GM12878 (cell line): ENCODE measurements around the gene PCYOX1L. TPM values are rescaled to one million over a fixed set of nuclear protein-coding genes. Genes with fewer than 3 reads are reported as not detected.

Experiments
- ATAC-seq: fragments of 200-7000 bp; cut with Tn5 transposase; 3 replicates; pipeline ENCODE4 v1.9.1; 2020; ENCODE audit warnings: mild to moderate bottlenecking, moderate library complexity
- BruUV-seq: library from RNA; stranded (reverse); fragments of 400-500 nt; replicated peaks from 2 replicates; lab custom pipeline; 2021; lab: Mats Ljungman, UMichigan
- CTCF ChIA-PET: fragments of 300-600 bp; sonication (Branson Sonifier 250); formaldehyde crosslinking; extraction: SDS; loops from one replicate; lab custom pipeline; 2021; ENCODE audit warnings: inconsistent platforms; lab: Yijun Ruan, JAX
- POLR2A ChIA-PET: fragments of 350-600 bp; formaldehyde crosslinking; extraction: SDS; loops from one replicate; lab custom pipeline; 2021; ENCODE audit warnings: inconsistent platforms; lab: Charles Lee
- RAD21 ChIA-PET: fragments of 300-600 bp; sonication (Branson Sonifier 250); formaldehyde crosslinking; loops from one replicate; lab custom pipeline; 2023; ENCODE audit warnings: antibody characterized with exemption; ENCODE audit not compliant: unreplicated experiment; lab: Charles Lee
- SMC1A ChIA-PET: fragments of 300-600 bp; sonication (Branson Sonifier 250); formaldehyde crosslinking; loops from one replicate; lab custom pipeline; 2023; ENCODE audit not compliant: unreplicated experiment, uncharacterized antibody; lab: Charles Lee
- DNase-seq: peaks from one replicate; pipeline ENCODE4 v3.0.0-alpha.2; 2011; ENCODE audit warnings: low read depth, low spot score
- FAIRE-seq: peaks from 3 replicates; lab custom pipeline; 2011; peaks lifted over from hg19 to GRCh38; lab: Jason Lieb, UNC
- H2AFZ ChIP-seq: 2 replicates; pipeline ENCODE4 v1.6.0; 2011; ENCODE audit warnings: low read depth, low read length, control low read depth; ENCODE audit not compliant: control insufficient read depth
- H3K27ac ChIP-seq: 2 replicates; pipeline ENCODE4 v1.5.1; 2011; ENCODE audit warnings: control low read depth; ENCODE audit not compliant: control insufficient read depth, insufficient read depth
- H3K27me3 ChIP-seq, 2 experiments: replicated peaks in 1 of 2; 2 replicates each; pipeline versions ENCODE4 v1.6.0 to v1.6.1; 2011; ENCODE audit warnings: low read length in 1 of 2; ENCODE audit not compliant: control insufficient read depth in 2 of 2, insufficient read depth in 2 of 2
- H3K36me3 ChIP-seq, 2 experiments: 2 replicates each; pipeline ENCODE4 v1.5.1; 2011; ENCODE audit warnings: low read length in 1 of 2; ENCODE audit not compliant: control insufficient read depth in 2 of 2, insufficient read depth in 2 of 2
- H3K4me1 ChIP-seq: 2 replicates; pipeline ENCODE4 v1.6.1; 2011; ENCODE audit warnings: mild to moderate bottlenecking, low read length, moderate library complexity, mixed read lengths; ENCODE audit not compliant: control insufficient read depth, insufficient read depth
- H3K4me2 ChIP-seq: 2 replicates; pipeline ENCODE4 v1.6.0; 2011; ENCODE audit warnings: control low read depth; ENCODE audit not compliant: control insufficient read depth, insufficient read depth
- H3K4me3 ChIP-seq: fragments of 200-600 bp; sonication (generic); 2 replicates; pipeline ENCODE4 v1.5.1; 2016
- H3K79me2 ChIP-seq: 2 replicates; pipeline ENCODE4 v1.6.0; 2011; ENCODE audit warnings: low read length; ENCODE audit not compliant: control insufficient read depth, insufficient read depth
- H3K9ac ChIP-seq: 2 replicates; pipeline ENCODE4 v1.8.0; 2011; ENCODE audit warnings: low read length, control low read depth, mixed read lengths; ENCODE audit not compliant: control insufficient read depth, insufficient read depth
- H3K9me3 ChIP-seq: replicated peaks from 3 replicates; pipeline ENCODE4 v1.5.1; 2011; ENCODE audit warnings: mild to moderate bottlenecking, low read length; ENCODE audit not compliant: control insufficient read depth, insufficient read depth
- H4K20me1 ChIP-seq: 2 replicates; pipeline ENCODE4 v1.6.0; 2011; ENCODE audit not compliant: control insufficient read depth, insufficient read depth
- BCLAF1 ChIP-seq: fragments of 450-650 bp; IDR thresholded peaks from 2 replicates; pipeline ENCODE4 v1.6.1; 2017; ENCODE audit warnings: antibody characterized with exemption, mild to moderate bottlenecking, moderate library complexity
- CBX3 ChIP-seq: fragments of 200-600 bp; sonication (generic); IDR thresholded peaks from 2 replicates; pipeline ENCODE4 v1.6.1; 2016; ENCODE audit warnings: low read depth, borderline replicate concordance
- CHD1 ChIP-seq: IDR thresholded peaks from 2 replicates; pipeline ENCODE4 v1.6.1; 2012; ENCODE audit warnings: low read depth, low read length, improper control_type of control experiment
- FOXM1 ChIP-seq: IDR thresholded peaks from 2 replicates; pipeline ENCODE4 v1.6.1; 2012; ENCODE audit warnings: low read depth, mild to moderate bottlenecking, inconsistent platforms, low read length, moderate library complexity
- MEF2A ChIP-seq: IDR thresholded peaks from 2 replicates; pipeline ENCODE4 v1.6.1; 2011; ENCODE audit warnings: low read depth, mild to moderate bottlenecking, low read length, moderate library complexity; ENCODE audit not compliant: insufficient read depth
- ZBTB11 ChIP-seq: fragments of 450-650 bp; formaldehyde crosslinking; IDR thresholded peaks from 2 replicates; pipeline ENCODE4 v1.5.0; 2022; ENCODE audit warnings: mild to moderate bottlenecking, missing genetic modification characterization
- WGBS: methylation state at CpG from one replicate; pipeline ENCODE4 v1.1.6; 2016; ENCODE audit warnings: low lambda C conversion rate; ENCODE audit not compliant: insufficient replicate concordance, insufficient coverage; ENCODE audit errors: missing lambda C conversion rate; 5-methylcytosine and 5-hydroxymethylcytosine counted together
- in situ Hi-C: fragments of 300-500 bp; cut with MboI; formaldehyde crosslinking; loops from 9 replicates; pipeline ENCODE4 v1.14.3; 2018; ENCODE audit warnings: mixed read lengths
- intact Hi-C: fragments of 100-400 bp; cut with micrococcal nuclease; formaldehyde crosslinking; loops from one replicate; pipeline ENCODE4 v1.14.2; 2022; ENCODE audit not compliant: unreplicated experiment
- polyA plus RNA-seq, 11 experiments: library from polyadenylated mRNA; depleted of rRNA in 4 of 11; unstranded in 6 of 11; stranded (reverse) in 5 of 11; fragments of >200 nt; fragmentation: Nextera tagmentation in 4 of 11; fragmentation: Illumina TruSeq in 1 of 11; extraction: Ambion mirVana in 4 of 11; extraction: Trizol in 1 of 11; gene quantifications; 1 replicate in 1 of 11; 2 replicates in 10 of 11; pipeline versions ENCODE4 v1.2.1 to v1.2.3, GENCODE V29; 2011 to 2016; ENCODE audit warnings: inconsistent platforms in 2 of 11, missing spikeins in 2 of 11, low read depth in 1 of 11
- total RNA-seq, 4 experiments: library from RNA; depleted of rRNA in 3 of 4; stranded (reverse); fragments of >200 nt in 3 of 4; fragmentation: Illumina TruSeq in 1 of 4; extraction: Trizol in 1 of 4; gene quantifications; 2 replicates each; pipeline versions ENCODE4 v1.2.1 to v1.2.3, GENCODE V29; 2013 to 2021

Gene PCYOX1L
- total and polyA plus RNA-seq, 10 of the 15 experiments (the other 5 are each of a cell fraction or from before 2014, with no cell fraction given), result 2.9 to 17.0 (median 12.9) TPM

GRCh38 chr5:149418910-149419531 is 61.2 kb downstream of the PCYOX1L start:
- no peak for FAIRE-seq
- H2AFZ ChIP-seq, result no peak overlapping the region
- no peak overlapping the region for H3K9ac ChIP-seq
- H3K9me3 ChIP-seq, result no peaks in the 10 kb centered on the region
- BruUV-seq, result no TSS peak
- no peaks in the 10 kb centered on the region for H4K20me1 ChIP-seq
- ChIA-PET RAD21 (interaction anchor here (1.2 kb wide), 1 partner anchor 9 kb away, joined by 3 read pairs; no protein-coding TSS in a partner anchor), SMC1A (interaction anchor here (0.7 to 1.2 kb wide), 2 partner anchors 11 to 16 kb away, joined by 3 read pairs; no protein-coding TSS in a partner anchor), POLR2A (interaction anchor here (0.7 to 1.2 kb wide), 4 partner anchors 19 to 124 kb away, joined by 3 to 11 read pairs (median 3); no protein-coding TSS in a partner anchor), CTCF (interaction anchor here (0.6 to 2.0 kb wide), 8 partner anchors 10 to 435 kb away, joined by 3 to 7 read pairs (median 4); no protein-coding TSS in a partner anchor)
- no peak overlapping the region for H3K27ac ChIP-seq
- in situ Hi-C loops (no loop called here), intact Hi-C loops (no loop called here)
- ATAC-seq, result no peak
- H3K4me2 ChIP-seq, result no peak overlapping the region
- no peak overlapping the region for H3K4me3 ChIP-seq
- TF ChIP-seq MEF2A, result no peak
- no peak for TF ChIP-seq CHD1
- no peak for TF ChIP-seq FOXM1
- TF ChIP-seq BCLAF1, result no peak
- no peak for TF ChIP-seq ZBTB11 (CRISPR knock-in tag)
- TF ChIP-seq CBX3, result no peak
- H3K36me3 ChIP-seq, result no peaks in the 10 kb centered on the region
- no peak for DNase-seq
- no peaks in the 10 kb centered on the region for H3K4me1 ChIP-seq
- H3K27me3 ChIP-seq, result no peaks in the 10 kb centered on the region
- no peaks in the 10 kb centered on the region for H3K79me2 ChIP-seq
- WGBS, result 38% methylated on average over 6 of the region's 6 CpGs

Other genes starting within 250 kb of the PCYOX1L start
- gene ABLIM3, start 216.6 kb upstream of the PCYOX1L start, total RNA-seq (2014; rRNA removed), result not detected in 2 replicates
- gene ABLIM3, start 216.6 kb upstream of the PCYOX1L start, total RNA-seq (2014; rRNA removed; fragmentation: Illumina TruSeq; extraction: Trizol), result not detected in 2 replicates
- 0.13 TPM in 1 of 2 replicates, not detected in the other for gene ABLIM3, start 216.6 kb upstream of the PCYOX1L start, total RNA-seq (2021)
- gene ABLIM3, start 216.6 kb upstream of the PCYOX1L start, polyA plus RNA-seq (2011; rRNA removed), result not detected in 2 replicates
- gene ABLIM3, start 216.6 kb upstream of the PCYOX1L start, polyA plus RNA-seq (2014; fragmentation: Illumina TruSeq; extraction: Trizol), result not detected in 2 replicates
- gene ABLIM3, start 216.6 kb upstream of the PCYOX1L start, polyA plus RNA-seq (2014; fragmentation: Nextera tagmentation; extraction: Ambion mirVana), result not detected
- 0.03 TPM in 1 of 2 replicates, not detected in the other for gene ABLIM3, start 216.6 kb upstream of the PCYOX1L start, polyA plus RNA-seq (2014; rRNA removed)
- not detected for gene ABLIM3, start 216.6 kb upstream of the PCYOX1L start, polyA plus RNA-seq (2016; fragmentation: Nextera tagmentation; extraction: Ambion mirVana)
- not detected in 2 replicates for gene AFAP1L1, start 86.2 kb upstream of the PCYOX1L start, total RNA-seq (2014; rRNA removed)
- gene AFAP1L1, start 86.2 kb upstream of the PCYOX1L start, total RNA-seq (2014; rRNA removed; fragmentation: Illumina TruSeq; extraction: Trizol), result not detected in 2 replicates
- gene AFAP1L1, start 86.2 kb upstream of the PCYOX1L start, total RNA-seq (2021), result not detected in 2 replicates
- not detected in 2 replicates for gene AFAP1L1, start 86.2 kb upstream of the PCYOX1L start, polyA plus RNA-seq (2011; rRNA removed)
- gene AFAP1L1, start 86.2 kb upstream of the PCYOX1L start, polyA plus RNA-seq (2014; fragmentation: Illumina TruSeq; extraction: Trizol), result not detected in 2 replicates
- under 1 TPM in 1 of 2 experiments, not detected in 1; 0.11 TPM for gene AFAP1L1, start 86.2 kb upstream of the PCYOX1L start, polyA plus RNA-seq (2014; fragmentation: Nextera tagmentation; extraction: Ambion mirVana)
- gene AFAP1L1, start 86.2 kb upstream of the PCYOX1L start, polyA plus RNA-seq (2014; rRNA removed), result not detected in 2 replicates
- gene AFAP1L1, start 86.2 kb upstream of the PCYOX1L start, polyA plus RNA-seq (2016; fragmentation: Nextera tagmentation; extraction: Ambion mirVana), result not detected
- 17.3 and 21.5 TPM in 2 replicates for gene GRPEL2, start 12.5 kb upstream of the PCYOX1L start, total RNA-seq (2014; rRNA removed)
- gene GRPEL2, start 12.5 kb upstream of the PCYOX1L start, total RNA-seq (2014; rRNA removed; fragmentation: Illumina TruSeq; extraction: Trizol), result 15.5 and 16.8 TPM in 2 replicates
- gene GRPEL2, start 12.5 kb upstream of the PCYOX1L start, total RNA-seq (2021), result 16.8 and 19.7 TPM in 2 replicates
- 20.2 and 28.1 TPM in 2 replicates for gene GRPEL2, start 12.5 kb upstream of the PCYOX1L start, polyA plus RNA-seq (2011; rRNA removed)
- gene GRPEL2, start 12.5 kb upstream of the PCYOX1L start, polyA plus RNA-seq (2014; fragmentation: Illumina TruSeq; extraction: Trizol), result 13.7 and 16.3 TPM in 2 replicates
- 1 to 10 TPM; 4.4 to 7.6 TPM for gene GRPEL2, start 12.5 kb upstream of the PCYOX1L start, polyA plus RNA-seq (2014; fragmentation: Nextera tagmentation; extraction: Ambion mirVana)
- 10.2 and 10.4 TPM in 2 replicates for gene GRPEL2, start 12.5 kb upstream of the PCYOX1L start, polyA plus RNA-seq (2014; rRNA removed)
- 10 to 100 TPM; 12.5 to 14.5 TPM for gene GRPEL2, start 12.5 kb upstream of the PCYOX1L start, polyA plus RNA-seq (2016; fragmentation: Nextera tagmentation; extraction: Ambion mirVana)
- gene IL17B, start 21.2 kb downstream of the PCYOX1L start, total RNA-seq (2014; rRNA removed), result not detected in 2 replicates
- not detected in 2 replicates for gene IL17B, start 21.2 kb downstream of the PCYOX1L start, total RNA-seq (2014; rRNA removed; fragmentation: Illumina TruSeq; extraction: Trizol)
- not detected in 2 replicates for gene IL17B, start 21.2 kb downstream of the PCYOX1L start, total RNA-seq (2021)
- gene IL17B, start 21.2 kb downstream of the PCYOX1L start, polyA plus RNA-seq (2011; rRNA removed), result not detected in 2 replicates
- not detected in 2 replicates for gene IL17B, start 21.2 kb downstream of the PCYOX1L start, polyA plus RNA-seq (2014; fragmentation: Illumina TruSeq; extraction: Trizol)
- gene IL17B, start 21.2 kb downstream of the PCYOX1L start, polyA plus RNA-seq (2014; fragmentation: Nextera tagmentation; extraction: Ambion mirVana), result not detected
- not detected in 2 replicates for gene IL17B, start 21.2 kb downstream of the PCYOX1L start, polyA plus RNA-seq (2014; rRNA removed)
- not detected for gene IL17B, start 21.2 kb downstream of the PCYOX1L start, polyA plus RNA-seq (2016; fragmentation: Nextera tagmentation; extraction: Ambion mirVana)
- gene CSNK1A1, start 193.4 kb downstream of the PCYOX1L start, total RNA-seq (2014; rRNA removed), result 146 and 155 TPM in 2 replicates
- 126 and 134 TPM in 2 replicates for gene CSNK1A1, start 193.4 kb downstream of the PCYOX1L start, total RNA-seq (2014; rRNA removed; fragmentation: Illumina TruSeq; extraction: Trizol)
- gene CSNK1A1, start 193.4 kb downstream of the PCYOX1L start, total RNA-seq (2021), result 138 and 143 TPM in 2 replicates
- 132 and 184 TPM in 2 replicates for gene CSNK1A1, start 193.4 kb downstream of the PCYOX1L start, polyA plus RNA-seq (2011; rRNA removed)
- 107 and 127 TPM in 2 replicates for gene CSNK1A1, start 193.4 kb downstream of the PCYOX1L start, polyA plus RNA-seq (2014; fragmentation: Illumina TruSeq; extraction: Trizol)
- 10 to 100 TPM; 53.3 to 62.0 TPM for gene CSNK1A1, start 193.4 kb downstream of the PCYOX1L start, polyA plus RNA-seq (2014; fragmentation: Nextera tagmentation; extraction: Ambion mirVana)
- gene CSNK1A1, start 193.4 kb downstream of the PCYOX1L start, polyA plus RNA-seq (2014; rRNA removed), result 104 and 106 TPM in 2 replicates
- 100 to 1,000 TPM; 134 to 147 TPM for gene CSNK1A1, start 193.4 kb downstream of the PCYOX1L start, polyA plus RNA-seq (2016; fragmentation: Nextera tagmentation; extraction: Ambion mirVana)
- gene ARHGEF37, start 223.5 kb downstream of the PCYOX1L start, total RNA-seq (2014; rRNA removed), result 0.49 and 0.62 TPM in 2 replicates
- gene ARHGEF37, start 223.5 kb downstream of the PCYOX1L start, total RNA-seq (2014; rRNA removed; fragmentation: Illumina TruSeq; extraction: Trizol), result 0.85 and 0.97 TPM in 2 replicates
- 1.1 and 1.2 TPM in 2 replicates for gene ARHGEF37, start 223.5 kb downstream of the PCYOX1L start, total RNA-seq (2021)
- 0.29 and 0.52 TPM in 2 replicates for gene ARHGEF37, start 223.5 kb downstream of the PCYOX1L start, polyA plus RNA-seq (2011; rRNA removed)
- 0.60 and 0.65 TPM in 2 replicates for gene ARHGEF37, start 223.5 kb downstream of the PCYOX1L start, polyA plus RNA-seq (2014; fragmentation: Illumina TruSeq; extraction: Trizol)
- gene ARHGEF37, start 223.5 kb downstream of the PCYOX1L start, polyA plus RNA-seq (2014; fragmentation: Nextera tagmentation; extraction: Ambion mirVana), result under 1 TPM; 0.16 to 0.23 TPM
- 0.58 and 0.63 TPM in 2 replicates for gene ARHGEF37, start 223.5 kb downstream of the PCYOX1L start, polyA plus RNA-seq (2014; rRNA removed)
- gene ARHGEF37, start 223.5 kb downstream of the PCYOX1L start, polyA plus RNA-seq (2016; fragmentation: Nextera tagmentation; extraction: Ambion mirVana), result 1 to 10 TPM in 1 of 2 experiments, under 1 TPM in 1; 0.78 to 1.1 TPM